HG03066 (cell line): ENCODE results near the gene KPNA5.
A peak's percentile ranks its signal among the peaks of the same experiment; 100 is the strongest.
"Not testable (repeated sequence)": the region's sequence is repeated elsewhere in the genome, so short reads cannot be mapped to it uniquely, and the experiment has no call there.

Experiments used
- ATAC-seq: cut with Tn5 transposase; IDR thresholded peaks from one replicate; pipeline ENCODE4 v1.9.1; 2021; ENCODE audit warnings: low read depth; ENCODE audit not compliant: unreplicated experiment

The KPNA5 gene

DNA sequence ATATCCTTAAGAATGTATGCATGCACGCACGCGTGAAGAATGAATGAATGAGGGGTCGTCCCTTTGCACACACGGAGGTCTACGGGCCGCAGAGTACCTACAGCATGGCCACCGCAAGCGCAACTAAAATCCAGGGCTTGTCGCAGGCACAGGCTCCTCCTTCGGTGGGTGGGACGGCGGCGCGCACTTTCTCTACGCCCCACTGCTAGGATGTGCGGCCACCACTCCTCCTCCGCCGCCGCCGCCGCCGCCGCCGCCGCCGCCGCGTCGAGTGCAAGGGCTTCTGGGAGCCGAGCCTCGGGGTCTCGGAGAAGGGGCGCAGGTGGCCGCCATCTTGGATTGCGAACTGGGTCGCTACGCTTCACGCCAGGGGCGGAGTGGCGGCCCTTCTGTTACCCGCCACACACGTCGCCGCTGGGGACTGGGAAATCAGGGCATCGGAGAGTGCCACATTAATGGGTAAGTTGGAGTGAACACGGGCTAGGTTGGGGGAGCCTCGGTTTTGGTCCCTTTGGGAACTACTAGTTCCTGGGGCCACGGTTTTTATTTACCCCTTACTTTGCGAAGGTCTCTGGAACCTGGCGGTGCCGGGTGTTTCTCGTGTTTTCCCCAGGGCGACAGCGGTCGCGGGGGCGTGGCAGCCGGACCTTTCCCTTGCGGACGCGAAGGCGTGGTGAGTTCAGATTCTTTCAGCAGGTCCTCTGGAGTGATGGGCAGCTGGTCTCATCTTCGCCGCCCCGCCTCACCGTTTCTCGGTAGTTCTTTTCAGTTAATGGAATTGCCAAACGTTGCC, at the start of gene KPNA5:
TSS of gene KPNA5 (plus strand) at position 332 of the 793 bp plus-strand sequence. CDS start at position 456, 124 bp downstream.
- ATAC-seq = peak; percentile 95

DNA sequence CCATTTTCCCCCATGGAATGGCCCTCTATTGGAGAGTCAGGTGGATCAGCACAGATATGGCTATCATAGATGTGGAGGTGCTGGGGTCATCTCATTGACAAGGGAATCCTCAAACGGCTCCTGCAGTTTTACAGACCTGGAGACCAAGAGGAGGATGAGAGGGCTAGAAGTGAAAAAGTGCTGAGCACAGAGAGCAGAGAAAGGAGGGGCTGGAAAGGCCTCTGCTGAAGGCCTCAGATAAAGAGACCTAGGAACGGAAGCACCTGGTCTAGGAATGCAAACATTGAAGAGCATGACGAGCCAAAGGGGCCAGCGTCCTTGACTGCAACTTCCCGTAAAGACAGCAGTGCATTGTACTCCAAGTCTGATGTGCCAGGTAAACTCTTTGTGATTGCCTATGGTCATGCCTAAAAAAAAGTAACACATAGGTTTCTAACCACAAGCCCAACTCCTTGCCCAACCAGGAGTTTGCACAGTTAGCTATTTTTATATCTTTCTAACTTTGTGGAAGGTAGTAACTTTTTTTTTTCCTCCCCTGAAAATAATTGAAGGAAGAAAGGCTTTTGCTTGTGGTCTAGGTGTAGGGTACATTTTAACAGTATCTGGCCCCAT, 49.5 kb upstream of the KPNA5 start:
- no peak for ATAC-seq

DNA sequence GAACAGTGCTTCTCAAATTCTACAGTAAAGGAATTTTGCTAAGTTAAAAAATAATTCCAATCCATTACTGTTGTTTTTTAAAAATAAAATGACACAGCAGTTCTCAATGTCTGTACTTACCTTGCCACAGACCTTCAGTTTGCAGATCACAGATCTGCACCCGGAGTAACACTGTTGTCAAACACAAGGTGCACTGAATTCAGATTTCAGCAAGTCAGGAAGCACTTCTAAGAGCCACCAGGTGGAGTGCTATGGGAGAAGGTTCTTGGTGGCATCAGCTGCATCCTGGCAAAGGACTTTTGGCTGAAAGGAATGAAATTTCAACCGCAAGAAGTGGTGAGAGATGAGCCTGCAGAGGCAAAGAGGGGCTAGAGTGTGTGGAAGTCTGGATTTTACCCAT, 47.3 kb upstream of the KPNA5 start:
- ATAC-seq = no peak

DNA sequence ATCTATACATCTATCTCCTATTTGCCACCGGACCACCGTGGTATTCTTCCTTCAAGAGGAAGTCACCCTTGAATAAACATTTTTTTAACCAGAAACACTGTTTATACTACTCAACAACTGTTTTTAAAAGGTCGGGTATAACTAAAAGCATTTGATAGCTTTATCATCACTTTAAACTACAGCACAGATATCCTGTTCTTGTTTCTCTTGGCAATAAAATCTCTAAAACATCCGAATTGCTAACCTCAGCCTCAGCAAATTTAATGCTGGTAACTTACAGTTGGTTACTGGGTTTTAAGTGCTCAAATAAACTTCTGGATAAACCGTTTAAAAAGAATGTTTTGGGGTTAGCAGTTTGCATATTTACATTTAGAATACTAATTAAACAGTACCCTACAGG, 32.9 kb upstream of the KPNA5 start:
- no peak for ATAC-seq

DNA sequence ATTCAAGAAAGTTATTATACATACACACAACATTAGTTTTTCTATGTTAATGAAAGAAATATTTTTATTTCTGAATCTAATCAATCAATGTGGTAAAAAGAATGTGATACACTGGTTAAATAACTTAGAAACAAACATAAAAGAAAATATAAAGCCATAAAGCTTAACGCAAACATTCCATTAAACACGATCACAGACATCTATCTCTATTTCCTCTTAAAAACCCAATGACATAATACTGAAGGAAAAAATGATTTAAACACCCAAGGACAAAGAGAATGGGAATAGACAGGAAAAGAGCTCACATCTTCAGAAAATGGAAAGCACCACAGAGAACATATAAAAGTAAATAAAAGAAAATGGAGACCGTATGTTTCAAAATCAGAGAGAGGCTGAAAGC, 31.9 kb upstream of the KPNA5 start:
- ATAC-seq = no peak

DNA sequence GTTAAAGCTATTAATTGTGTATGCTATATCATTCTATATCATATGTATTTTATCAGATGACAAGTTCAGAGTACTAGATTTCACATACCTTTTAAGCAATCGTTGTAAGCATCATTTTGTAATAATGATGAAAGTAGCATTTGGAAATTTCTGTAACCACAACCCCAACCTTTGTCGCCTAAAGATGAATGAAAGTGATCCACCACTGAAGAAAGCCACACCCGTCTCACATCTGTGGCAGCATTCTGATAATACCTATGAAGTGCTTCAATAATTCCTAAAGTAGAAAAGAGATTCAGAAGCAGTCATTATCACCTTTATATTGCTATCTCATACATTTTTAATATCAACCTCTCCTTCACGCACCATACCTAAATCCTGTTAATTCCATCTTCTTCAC, 29.1 kb upstream of the KPNA5 start:
- no peak for ATAC-seq

DNA sequence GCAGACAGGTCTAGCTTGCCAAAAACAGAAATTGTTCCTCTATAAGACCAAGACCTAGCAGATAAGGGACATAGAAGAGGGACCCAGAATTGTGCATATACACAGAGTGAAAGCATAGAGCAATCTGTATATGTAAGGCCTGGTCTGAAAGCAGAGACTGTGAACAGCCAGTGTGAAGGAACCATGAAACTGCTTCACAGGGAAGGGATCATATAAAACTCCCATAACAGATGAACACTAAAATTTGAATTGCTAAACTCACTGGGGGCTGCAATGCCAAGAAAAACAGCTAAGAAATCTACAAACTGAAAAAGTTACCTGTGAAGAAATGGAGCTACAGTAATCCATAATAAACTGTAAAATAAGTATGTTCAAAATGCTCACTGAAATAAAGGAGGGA, 19.4 kb upstream of the KPNA5 start:
- no peak for ATAC-seq

DNA sequence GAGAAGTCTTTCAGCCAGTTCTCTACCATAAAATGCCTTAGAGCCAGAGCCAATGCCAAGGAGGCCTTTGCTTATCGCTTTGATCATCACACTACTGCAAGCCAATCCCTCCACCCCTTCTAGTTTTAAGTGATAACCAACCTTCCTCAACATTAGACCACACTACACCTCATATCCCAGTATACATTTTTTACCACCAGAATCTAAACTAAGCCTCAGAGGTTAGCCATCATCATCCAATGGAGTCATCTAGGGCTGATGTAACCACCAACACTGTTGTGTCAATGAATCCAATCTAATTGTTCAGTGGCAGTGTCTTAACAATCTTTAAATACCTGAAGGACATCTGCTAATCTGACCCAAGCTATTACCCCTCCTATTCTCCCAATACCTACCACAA, 18.8 kb upstream of the KPNA5 start:
- ATAC-seq = no peak

DNA sequence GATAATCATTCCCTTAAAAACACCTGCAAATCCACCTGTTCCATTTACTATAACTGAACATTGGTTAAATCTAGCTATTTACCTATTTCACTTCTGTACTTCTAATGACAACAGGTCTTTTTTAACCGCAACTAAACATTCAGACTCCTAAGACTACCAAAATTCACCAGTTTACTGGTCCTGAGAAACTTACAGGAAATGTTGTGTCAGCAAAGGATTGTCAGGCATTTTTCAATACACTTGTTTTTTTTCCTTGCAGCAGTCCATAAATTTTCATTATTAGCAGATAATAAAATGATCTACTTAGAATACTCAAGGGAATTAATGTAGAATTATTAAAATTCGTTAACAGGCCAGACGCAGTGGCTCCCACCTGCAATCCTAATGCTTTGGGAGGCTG, 17.7 kb upstream of the KPNA5 start:
- no peak for ATAC-seq

DNA sequence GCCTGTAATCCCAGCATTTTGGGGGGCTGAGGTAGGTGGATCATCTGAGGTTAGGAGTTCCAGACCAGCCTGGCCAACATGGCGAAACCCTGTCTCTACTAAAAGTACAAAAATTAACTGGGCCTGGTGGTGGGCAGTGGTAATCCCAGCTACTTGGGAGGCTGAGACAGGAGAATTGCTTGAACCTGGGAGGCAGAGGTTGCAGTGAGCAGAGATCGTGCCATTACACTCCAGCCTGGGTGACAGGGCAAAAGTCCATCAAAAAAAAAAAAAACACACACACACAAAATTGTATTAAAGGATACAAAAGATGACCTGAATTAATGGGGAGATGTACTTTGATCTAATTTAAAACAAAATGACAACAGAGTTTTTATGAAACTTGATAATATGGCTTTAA, 16.8 kb upstream of the KPNA5 start:
- not testable (repeated sequence) for ATAC-seq

DNA sequence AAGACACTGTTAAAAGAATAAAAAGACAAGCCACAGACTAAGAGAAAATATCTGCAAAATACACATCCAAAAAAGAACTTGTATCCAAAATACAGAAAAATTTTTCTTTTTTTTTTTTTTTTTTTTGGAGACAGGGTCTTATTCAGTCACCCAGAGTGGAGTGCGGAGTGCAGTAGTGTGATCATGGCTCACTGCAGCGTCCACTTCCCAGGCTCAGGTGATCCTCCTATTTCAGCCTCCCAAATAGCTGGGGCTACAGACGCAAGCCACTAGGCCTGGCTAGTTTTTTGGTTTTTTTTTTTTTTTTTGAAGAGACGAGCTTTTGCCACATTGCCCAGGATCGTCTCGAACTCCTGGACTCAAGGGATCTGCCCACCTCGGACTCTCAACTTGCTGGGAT, 15.5 kb upstream of the KPNA5 start:
- no peak for ATAC-seq

DNA sequence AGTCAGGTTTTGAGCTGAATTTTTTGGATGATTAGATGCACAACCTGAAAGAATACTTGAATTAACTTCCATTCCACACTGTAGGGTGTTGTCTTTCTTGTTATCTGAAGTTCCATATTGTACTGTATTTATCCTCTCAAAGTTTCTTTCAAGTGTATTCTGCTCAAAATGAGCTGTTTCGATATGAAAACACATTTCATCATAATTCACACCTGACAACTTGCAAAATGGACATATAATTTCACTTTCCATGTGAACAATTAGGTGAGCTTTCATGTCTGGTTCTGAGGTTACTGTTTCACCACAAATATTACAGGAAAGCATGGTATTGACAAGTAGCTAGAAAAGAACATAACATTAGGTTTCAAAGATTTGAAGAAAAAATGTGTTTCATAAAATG, 14.1 kb upstream of the KPNA5 start:
- no peak for ATAC-seq

DNA sequence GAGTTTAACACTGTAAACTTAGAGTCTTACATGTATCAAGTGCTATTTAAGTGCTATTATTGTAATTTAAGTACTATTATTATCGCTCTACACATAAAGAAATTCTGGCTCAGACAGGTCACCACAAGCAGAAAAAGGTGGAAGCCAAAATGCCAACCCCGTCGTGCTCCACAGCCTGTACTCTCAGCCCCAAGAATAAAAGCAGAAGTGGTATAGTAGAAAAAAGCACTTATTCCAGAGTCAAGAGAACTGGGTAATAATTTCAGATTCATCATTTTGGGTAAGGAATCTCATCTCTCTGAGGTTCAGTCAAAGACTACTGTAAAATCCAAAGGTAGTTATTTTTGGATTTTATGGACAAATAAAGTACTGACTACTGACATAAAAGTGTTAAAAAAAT, 13.4 kb upstream of the KPNA5 start:
- peak; percentile 33 for ATAC-seq

DNA sequence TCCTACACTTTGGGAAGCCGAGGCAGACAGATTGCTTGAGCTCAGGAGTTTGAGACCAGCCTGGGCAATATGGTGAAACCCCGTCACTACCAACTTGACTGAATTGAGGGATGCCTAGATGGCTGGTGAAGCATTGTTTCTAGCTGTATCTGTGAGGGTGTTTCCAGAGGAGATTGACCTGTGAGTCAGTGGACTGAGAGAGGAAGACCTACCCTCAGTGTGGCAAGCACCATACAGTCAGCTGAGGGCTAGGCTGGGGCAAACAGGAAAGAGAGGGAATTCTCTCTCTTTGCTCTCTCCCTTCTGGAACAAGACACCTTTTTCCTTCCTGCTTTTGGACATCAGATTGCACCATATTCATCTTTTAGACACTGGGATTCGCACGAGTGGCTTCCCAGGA, 8.7 kb upstream of the KPNA5 start:
- ATAC-seq = no peak

DNA sequence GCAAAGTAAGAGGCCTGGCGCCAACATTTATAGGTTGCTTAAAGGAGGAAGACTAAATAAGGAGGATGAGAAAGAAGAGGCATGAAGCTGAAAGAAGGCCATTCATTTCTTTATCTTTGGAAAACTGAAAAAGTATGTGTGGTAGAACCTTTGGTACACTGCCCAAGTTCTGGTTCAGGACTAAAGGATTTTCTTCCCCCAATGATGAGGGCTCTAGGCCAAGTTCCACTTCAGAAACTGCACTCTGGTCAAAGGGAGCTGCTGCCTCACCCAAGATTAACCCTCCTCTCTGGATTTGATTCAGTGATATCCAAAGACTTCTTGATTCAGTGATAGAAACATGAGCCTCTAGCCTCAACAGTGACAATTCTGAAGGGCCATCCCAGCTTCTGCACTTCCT, 5.0 kb upstream of the KPNA5 start:
- no peak for ATAC-seq

DNA sequence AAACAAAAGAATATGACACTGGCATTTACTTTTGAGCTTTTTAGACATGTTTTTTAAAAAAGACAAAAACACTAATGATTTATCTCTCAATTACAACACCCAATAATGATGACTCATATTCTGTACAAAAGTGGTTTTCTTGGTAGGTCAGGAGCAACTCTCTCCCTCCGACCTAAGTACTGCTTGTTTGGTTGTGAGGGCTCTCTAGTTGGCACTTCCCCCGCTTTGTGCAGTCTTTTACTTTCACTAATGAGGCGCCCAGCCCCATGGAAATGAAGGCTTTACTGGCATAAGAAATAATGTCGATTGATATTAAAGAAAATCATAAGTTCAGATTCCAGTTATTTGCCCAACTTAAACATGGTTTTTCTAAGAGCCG, 1.3 kb downstream of the KPNA5 start:
- ATAC-seq = no peak

DNA sequence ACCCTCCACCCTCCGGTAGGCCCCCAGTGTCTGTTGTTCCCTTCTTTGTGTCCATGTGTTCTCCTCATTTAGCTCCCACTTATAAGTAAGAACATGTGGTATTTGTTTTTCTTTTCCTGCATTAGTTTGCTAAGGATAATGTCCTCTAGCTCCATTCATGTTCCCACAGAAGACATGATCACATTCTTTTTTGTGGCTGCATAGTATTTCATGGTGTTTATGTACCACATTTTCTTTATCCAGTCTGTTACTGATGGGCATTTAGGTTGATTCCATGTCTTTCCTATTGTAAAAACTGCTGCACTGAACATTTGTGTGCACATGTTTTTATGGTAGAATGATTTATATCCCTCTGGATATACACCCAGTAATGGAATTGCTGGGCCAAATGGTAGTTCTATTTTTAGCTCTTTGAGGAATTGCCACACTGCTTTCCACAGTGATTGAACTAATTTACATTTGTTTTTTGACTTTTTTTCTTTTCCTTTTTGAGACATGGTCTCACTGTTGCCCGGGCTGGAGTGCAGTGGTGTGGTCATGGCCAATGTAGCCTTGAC, 4.5 kb downstream of the KPNA5 start:
- ATAC-seq = no peak

DNA sequence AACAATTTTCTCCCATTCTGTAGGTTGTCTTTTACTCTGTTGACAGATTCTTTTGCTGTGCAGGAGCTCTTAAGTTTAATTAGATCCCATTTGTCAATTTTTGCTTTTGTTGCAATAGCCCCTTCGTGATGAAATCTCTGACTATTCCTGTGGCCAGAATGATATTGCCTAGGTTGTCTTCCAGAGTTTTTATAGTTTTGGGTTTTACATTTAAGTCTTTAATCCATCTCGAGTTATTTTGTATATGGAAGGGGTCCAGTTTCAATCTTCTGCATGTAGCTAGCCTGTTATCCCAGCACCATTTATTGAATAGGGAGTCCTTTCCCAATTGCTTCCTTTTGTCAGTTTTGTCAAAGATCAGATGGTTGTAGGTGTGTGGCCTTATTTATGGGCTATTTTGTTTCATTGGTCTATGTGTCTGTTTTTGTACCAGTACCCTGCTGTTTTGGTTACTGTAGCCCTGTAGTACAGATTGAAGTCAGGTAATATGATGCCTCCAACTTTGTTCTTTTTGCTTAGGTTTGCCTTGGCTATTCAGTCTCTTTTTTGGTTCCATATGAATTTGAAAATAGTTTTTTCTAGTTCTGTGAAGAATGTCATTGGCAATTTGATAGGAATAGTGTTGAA, 5.6 kb downstream of the KPNA5 start:
- ATAC-seq = not testable (repeated sequence)

DNA sequence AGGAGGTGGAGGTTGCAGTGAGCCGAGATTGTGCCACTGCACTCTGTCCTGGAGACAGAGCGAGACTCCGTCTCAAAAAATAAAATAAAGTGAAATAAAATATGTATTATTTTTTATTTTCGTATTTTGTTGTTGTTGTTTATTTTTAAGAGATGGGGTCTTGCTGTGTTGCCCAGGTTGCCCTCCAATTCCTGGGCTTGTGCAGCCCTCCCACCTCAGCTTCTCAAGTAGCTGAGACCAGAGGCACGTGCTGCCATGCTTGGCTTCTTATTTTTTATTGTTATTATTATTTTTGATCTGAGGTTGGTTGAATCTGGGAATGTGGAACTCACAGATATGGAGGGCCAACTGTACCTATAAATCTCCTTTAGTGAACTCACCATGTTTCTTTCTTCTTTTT, 10.1 kb downstream of the KPNA5 start:
- no peak for ATAC-seq

DNA sequence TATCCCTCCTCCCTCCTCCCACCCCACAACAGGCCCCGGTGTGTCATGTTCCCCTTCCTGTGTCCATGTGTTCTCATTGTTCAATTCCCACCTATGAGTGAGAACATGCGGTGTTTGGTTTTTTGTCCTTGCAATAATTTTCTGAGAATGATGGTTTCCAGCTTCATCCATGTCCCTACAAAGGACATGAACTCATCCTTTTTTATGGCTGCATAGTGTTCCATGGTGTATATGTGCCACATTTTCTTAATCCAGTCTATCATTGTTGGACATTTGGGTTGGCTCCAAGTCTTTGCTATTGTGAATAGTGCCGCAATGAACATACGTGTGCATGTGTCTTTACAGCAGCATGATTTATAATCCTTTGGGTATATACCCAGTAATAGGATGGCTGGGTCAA, 11.9 kb downstream of the KPNA5 start:
- not testable (repeated sequence) for ATAC-seq

DNA sequence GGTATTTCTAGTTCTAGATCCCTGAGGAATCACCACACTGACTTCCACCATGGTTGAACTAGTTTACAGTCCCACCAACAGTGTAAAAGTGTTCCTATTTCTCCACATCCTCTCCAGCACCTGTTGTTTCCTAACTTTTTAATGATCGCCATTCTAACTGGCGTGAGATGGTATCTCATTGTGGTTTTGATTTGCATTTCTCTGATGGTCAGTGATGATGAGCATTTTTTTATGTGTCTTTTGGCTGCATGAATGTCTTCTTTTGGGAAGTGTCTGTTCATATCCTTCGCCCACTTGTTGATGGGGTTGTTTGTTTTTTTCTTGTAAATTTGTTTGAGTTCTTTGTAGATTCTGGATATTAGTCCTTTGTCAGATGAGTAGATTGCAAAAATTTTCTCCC, 12.3 kb downstream of the KPNA5 start:
- ATAC-seq = not testable (repeated sequence)

DNA sequence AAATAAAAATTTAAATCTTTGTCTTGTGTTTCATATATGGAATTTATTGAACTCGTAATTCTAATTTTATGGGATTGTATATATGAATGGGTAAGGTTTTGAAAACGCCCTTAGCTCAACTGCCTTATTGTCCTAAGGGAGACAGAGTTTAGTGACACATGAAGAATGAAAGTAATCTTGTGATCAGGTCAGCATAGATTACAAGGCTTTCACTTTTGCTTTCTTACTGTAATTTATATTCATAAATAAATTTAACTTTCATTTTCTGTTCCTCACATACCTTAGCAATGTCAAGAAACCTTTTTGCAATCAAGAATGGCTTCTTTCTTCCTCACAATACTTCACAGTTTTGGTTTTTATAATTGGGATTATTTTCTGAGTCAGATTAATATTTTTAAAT, 14.4 kb downstream of the KPNA5 start:
- ATAC-seq = peak; percentile 93
